ENCODE data around the gene CENPF. TPM values are rescaled to one million over a fixed set of nuclear protein-coding genes. Genes with fewer than 3 reads are reported as not detected.

The CENPF gene
- total and polyA plus RNA-seq, 10 donors: 1.2 to 12.8 (median 5.5) TPM

DNA sequence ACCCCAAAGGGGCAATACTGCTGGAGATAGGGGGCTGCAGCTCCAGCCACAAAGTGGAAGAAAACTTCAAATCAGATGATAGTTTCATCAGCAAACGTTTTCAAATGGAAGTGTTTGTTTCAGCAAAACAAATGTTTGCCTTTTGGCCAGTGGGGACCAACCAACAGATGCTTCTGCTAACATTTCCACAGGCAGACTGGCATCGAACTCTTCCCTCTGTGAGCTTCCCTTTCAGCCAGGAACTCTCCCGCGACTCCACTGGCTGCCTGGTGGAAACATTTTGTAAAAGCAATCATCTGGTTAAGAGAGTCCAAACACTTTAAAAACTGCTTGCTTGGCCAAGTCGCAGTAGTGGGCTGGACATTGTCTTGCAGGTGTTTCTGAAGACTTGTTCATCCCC is 30.7 kb downstream of the CENPF start:
- no peaks in the 10 kb centered on the region for H3K27me3 ChIP-seq (replicated peaks in 1 of 7)
- TF ChIP-seq, protein P1, sequence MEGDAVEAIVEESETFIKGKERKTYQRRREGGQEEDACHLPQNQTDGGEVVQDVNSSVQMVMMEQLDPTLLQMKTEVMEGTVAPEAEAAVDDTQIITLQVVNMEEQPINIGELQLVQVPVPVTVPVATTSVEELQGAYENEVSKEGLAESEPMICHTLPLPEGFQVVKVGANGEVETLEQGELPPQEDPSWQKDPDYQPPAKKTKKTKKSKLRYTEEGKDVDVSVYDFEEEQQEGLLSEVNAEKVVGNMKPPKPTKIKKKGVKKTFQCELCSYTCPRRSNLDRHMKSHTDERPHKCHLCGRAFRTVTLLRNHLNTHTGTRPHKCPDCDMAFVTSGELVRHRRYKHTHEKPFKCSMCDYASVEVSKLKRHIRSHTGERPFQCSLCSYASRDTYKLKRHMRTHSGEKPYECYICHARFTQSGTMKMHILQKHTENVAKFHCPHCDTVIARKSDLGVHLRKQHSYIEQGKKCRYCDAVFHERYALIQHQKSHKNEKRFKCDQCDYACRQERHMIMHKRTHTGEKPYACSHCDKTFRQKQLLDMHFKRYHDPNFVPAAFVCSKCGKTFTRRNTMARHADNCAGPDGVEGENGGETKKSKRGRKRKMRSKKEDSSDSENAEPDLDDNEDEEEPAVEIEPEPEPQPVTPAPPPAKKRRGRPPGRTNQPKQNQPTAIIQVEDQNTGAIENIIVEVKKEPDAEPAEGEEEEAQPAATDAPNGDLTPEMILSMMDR (IDR thresholded peaks at IDR 0.05 in 8 of 11, conservative IDR thresholded peaks at IDR 0.05 in 3 of 11): no peak
- TF ChIP-seq POLR2AphosphoS5 (IDR thresholded peaks at IDR 0.05) (no peak), POLR2A (IDR thresholded peaks at IDR 0.05) (no peak)
- no peaks in the 10 kb centered on the region for H3K9me3 ChIP-seq
- intact Hi-C loops (cut with DNase I; ENCODE audit: low total_unique reads): no loop called here
- no peak for DNase-seq
- H3K4me1 ChIP-seq: no peaks in the 10 kb centered on the region
- H3K36me3 ChIP-seq: peaks cover 0 to 70% (median 0%) of the 10 kb centered on the region in 6 donors
- H3K4me3 ChIP-seq: no peak overlapping the region
- WGBS, 5 donors: 91 to 98% (median 93%) methylated on average over 5 of the region's 5 CpGs
- no peak overlapping the region for H3K27ac ChIP-seq

DNA sequence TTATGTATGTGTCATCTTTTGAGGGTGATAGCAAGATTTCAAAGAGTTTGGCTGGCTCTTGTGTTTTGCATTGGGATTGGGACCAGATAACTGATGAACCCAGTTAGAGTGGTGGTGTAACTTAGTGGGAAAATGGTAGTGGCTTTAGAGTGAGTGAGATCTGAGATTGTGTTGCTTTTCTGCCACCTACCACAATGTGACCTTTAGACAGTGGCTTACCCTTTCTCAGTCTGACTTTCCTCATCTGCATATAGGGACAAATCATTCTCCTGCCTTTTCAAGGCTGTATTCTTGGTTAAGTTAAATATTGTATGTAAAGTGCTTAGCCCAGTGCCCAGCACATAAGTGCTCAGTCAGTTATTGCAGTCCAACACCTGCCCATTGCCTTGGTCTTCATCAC is 31.3 kb downstream of the CENPF start:
- intact Hi-C loops (cut with DNase I; ENCODE audit: low total_unique reads): no loop called here
- H3K36me3 ChIP-seq: peaks cover 0 to 76% (median 0%) of the 10 kb centered on the region in 6 donors
- TF ChIP-seq, protein P1 (IDR thresholded peaks at IDR 0.05 in 8 of 11, conservative IDR thresholded peaks at IDR 0.05 in 3 of 11): no peak
- TF ChIP-seq POLR2AphosphoS5 (IDR thresholded peaks at IDR 0.05) (no peak), POLR2A (IDR thresholded peaks at IDR 0.05) (no peak)
- no peaks in the 10 kb centered on the region for H3K27me3 ChIP-seq (replicated peaks in 1 of 7)
- H3K4me3 ChIP-seq: no peak overlapping the region
- no peaks in the 10 kb centered on the region for H3K9me3 ChIP-seq
- H3K4me1 ChIP-seq: no peaks in the 10 kb centered on the region
- H3K27ac ChIP-seq: no peak overlapping the region
- DNase-seq: no peak

DNA sequence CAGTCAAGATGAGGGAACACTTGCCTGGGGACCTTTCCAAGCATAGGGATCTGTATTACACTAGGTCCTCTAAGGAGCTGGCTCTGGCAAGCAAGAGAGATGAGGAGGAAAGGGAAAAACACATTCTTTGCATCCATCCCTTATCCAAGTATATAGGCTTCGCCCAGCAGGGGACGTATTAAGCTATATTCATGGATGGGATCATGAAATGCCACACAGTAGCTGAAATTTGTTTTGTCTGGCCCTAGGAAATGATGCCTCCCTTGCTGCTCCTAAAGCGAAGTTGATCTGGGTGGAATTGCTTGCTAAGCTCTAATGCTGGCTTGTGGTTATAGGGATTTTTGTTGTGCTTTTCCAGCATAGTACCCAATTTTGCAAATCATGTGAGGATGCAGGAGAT is 32.1 kb downstream of the CENPF start:
- Histone ChIP-seq H3K27me3 (replicated peaks in 1 of 7) (no peaks in the 10 kb centered on the region), H3K4me3 (no peak overlapping the region), H3K4me1 (no peaks in the 10 kb centered on the region), H3K36me3 (peaks cover 0 to 81% (median 0%) of the 10 kb centered on the region in 6 donors), H3K27ac (no peak overlapping the region), H3K9me3 (no peaks in the 10 kb centered on the region)
- 93 to 97% (median 95%) methylated on average over 3 of the region's 3 CpGs for WGBS, 5 donors
- intact Hi-C loops (cut with DNase I; ENCODE audit: low total_unique reads): no loop called here
- TF ChIP-seq, protein P1 (IDR thresholded peaks at IDR 0.05 in 8 of 11, conservative IDR thresholded peaks at IDR 0.05 in 3 of 11): no peak
- TF ChIP-seq POLR2AphosphoS5 (IDR thresholded peaks at IDR 0.05) (no peak), POLR2A (IDR thresholded peaks at IDR 0.05) (no peak)
- DNase-seq: no peak

DNA sequence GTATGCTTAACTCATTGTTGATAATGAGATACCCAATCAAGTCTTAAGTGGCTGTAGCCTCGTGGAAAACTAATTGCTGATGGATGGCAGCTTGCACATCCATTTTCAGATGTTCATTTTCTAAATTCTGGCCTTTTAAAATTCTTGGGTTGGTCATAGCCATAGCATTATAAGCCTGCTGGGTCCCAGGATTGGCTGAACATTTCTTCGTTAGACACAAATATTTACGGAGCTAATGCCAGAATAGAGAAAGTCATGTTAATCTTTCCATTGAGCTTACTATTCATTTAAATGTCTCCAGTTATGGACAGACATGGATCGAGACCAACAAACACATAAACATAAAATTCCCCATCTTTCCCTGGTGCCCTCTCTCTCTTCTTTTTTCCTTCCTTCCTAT is 32.5 kb downstream of the CENPF start:
- no peak overlapping the region for H3K4me3 ChIP-seq
- peaks cover 0 to 81% (median 0%) of the 10 kb centered on the region in 6 donors for H3K36me3 ChIP-seq
- H3K9me3 ChIP-seq: no peaks in the 10 kb centered on the region
- intact Hi-C loops (cut with DNase I; ENCODE audit: low total_unique reads): no loop called here
- no peaks in the 10 kb centered on the region for H3K27me3 ChIP-seq (replicated peaks in 1 of 7)
- WGBS, 5 donors: 87 to 93% (median 89%) methylated on average over 4 of the region's 4 CpGs
- DNase-seq: no peak
- H3K27ac ChIP-seq: no peak overlapping the region
- H3K4me1 ChIP-seq: no peaks in the 10 kb centered on the region
- TF ChIP-seq POLR2AphosphoS5 (IDR thresholded peaks at IDR 0.05) (no peak), POLR2A (IDR thresholded peaks at IDR 0.05) (no peak)
- TF ChIP-seq, protein P1 (IDR thresholded peaks at IDR 0.05 in 8 of 11, conservative IDR thresholded peaks at IDR 0.05 in 3 of 11): no peak
